ENCODE results near the gene C5orf24.
"Not testable (repeated sequence)": the region's sequence is repeated elsewhere in the genome, so short reads cannot be mapped to it uniquely, and the experiment has no call there.

C5orf24 gene

GRCh38 chr5:134833340-134834032 lies 12.3 kb upstream of the C5orf24 start:
- Histone ChIP-seq H3K36me3 (peaks cover 12 to 37% (median 14%) of the 10 kb centered on the region in 3 donors), H3K4me1 (peaks cover 0 to 31% (median 14%) of the 10 kb centered on the region in 4 donors), H3K27me3 (no peaks in the 10 kb centered on the region), H3K9me3 (no peaks in the 10 kb centered on the region), H3K4me3 (no peak overlapping the region), H3K27ac (peak overlapping the region; percentile 34 to 79)
- no peak for TF ChIP-seq CTCF (IDR thresholded peaks at IDR 0.05)
- intact Hi-C loops (cut with DNase I; ENCODE audit: low total_unique reads): no loop called here
- no peak for DNase-seq

GRCh38 chr5:134835623-134836022 lies 10.1 kb upstream of the C5orf24 start:
- H3K27ac ChIP-seq: peak overlapping the region; percentile 65 to 79
- intact Hi-C loops (cut with DNase I; ENCODE audit: low total_unique reads): no loop called here
- peaks cover 5 to 48% (median 15%) of the 10 kb centered on the region in 3 donors for H3K36me3 ChIP-seq
- H3K4me1 ChIP-seq: peaks cover 0 to 31% (median 14%) of the 10 kb centered on the region in 4 donors
- no peaks in the 10 kb centered on the region for H3K9me3 ChIP-seq
- H3K27me3 ChIP-seq: no peaks in the 10 kb centered on the region
- DNase-seq: no peak
- H3K4me3 ChIP-seq: no peak overlapping the region
- no peak for TF ChIP-seq CTCF (IDR thresholded peaks at IDR 0.05)

- Histone ChIP-seq H3K27me3 (no peaks in the 10 kb centered on the region), H3K27ac (no peak overlapping the region), H3K4me1 (peaks cover 0 to 24% (median 14%) of the 10 kb centered on the region in 4 donors), H3K36me3 (peaks cover 0 to 46% (median 15%) of the 10 kb centered on the region in 3 donors), H3K9me3 (no peaks in the 10 kb centered on the region), H3K4me3 (no peak overlapping the region)
- DNase-seq: no peak
- intact Hi-C loops (cut with DNase I; ENCODE audit: low total_unique reads): no loop called here
- TF ChIP-seq CTCF (IDR thresholded peaks at IDR 0.05): no peak
Measured at GRCh38 chr5:134837530-134838181, 8.1 kb upstream of the C5orf24 start.

GRCh38 chr5:134838361-134838760 lies 7.4 kb upstream of the C5orf24 start:
- intact Hi-C loops (cut with DNase I; ENCODE audit: low total_unique reads); H3K27ac ChIP-seq; H3K9me3 ChIP-seq; DNase-seq; H3K4me3 ChIP-seq; H3K27me3 ChIP-seq: not testable (repeated sequence)
- peaks cover 0 to 41% (median 15%) of the 10 kb centered on the region in 3 donors for H3K36me3 ChIP-seq
- H3K4me1 ChIP-seq: peaks cover 0 to 17% (median 13%) of the 10 kb centered on the region in 4 donors

- Histone ChIP-seq H3K4me1 (peaks cover 0 to 6% (median 4%) of the 10 kb centered on the region in 4 donors), H3K9me3 (no peaks in the 10 kb centered on the region), H3K36me3 (peaks cover 0 to 40% (median 15%) of the 10 kb centered on the region in 3 donors), H3K27ac (no peak overlapping the region), H3K27me3 (no peaks in the 10 kb centered on the region), H3K4me3 (no peak overlapping the region)
- intact Hi-C loops (cut with DNase I; ENCODE audit: low total_unique reads): no loop called here
- no peak for DNase-seq
- TF ChIP-seq CTCF (IDR thresholded peaks at IDR 0.05): no peak
Measured at GRCh38 chr5:134840811-134841210, 5.0 kb upstream of the C5orf24 start.

GRCh38 chr5:134844252-134844651 lies 1.5 kb upstream of the C5orf24 start:
- intact Hi-C loops (cut with DNase I; ENCODE audit: low total_unique reads): no loop called here
- no peak for DNase-seq

More at GRCh38 chr5:134844252-134844651, 1.5 kb upstream of the C5orf24 start:
- Histone ChIP-seq H3K9me3 (no peaks in the 10 kb centered on the region), H3K4me3 (no peak overlapping the region), H3K36me3 (peaks cover 0 to 20% (median 14%) of the 10 kb centered on the region in 3 donors), H3K4me1 (peaks cover 0 to 31% (median 23%) of the 10 kb centered on the region in 4 donors), H3K27me3 (no peaks in the 10 kb centered on the region), H3K27ac (no peak overlapping the region)
- TF ChIP-seq CTCF (IDR thresholded peaks at IDR 0.05): no peak

Measured in tibial artery (tissue), 4 donors.